ENCODE data around the gene CUL4A. TPM values are rescaled to one million over a fixed set of nuclear protein-coding genes. Genes with fewer than 3 reads are reported as not detected.

Gene CUL4A
- total and polyA plus RNA-seq, 9 of the 15 experiments (the other 6 are each of a cell fraction or from before 2014, with no cell fraction given): 21.1 to 92.0 (median 63.2) TPM

DNA sequence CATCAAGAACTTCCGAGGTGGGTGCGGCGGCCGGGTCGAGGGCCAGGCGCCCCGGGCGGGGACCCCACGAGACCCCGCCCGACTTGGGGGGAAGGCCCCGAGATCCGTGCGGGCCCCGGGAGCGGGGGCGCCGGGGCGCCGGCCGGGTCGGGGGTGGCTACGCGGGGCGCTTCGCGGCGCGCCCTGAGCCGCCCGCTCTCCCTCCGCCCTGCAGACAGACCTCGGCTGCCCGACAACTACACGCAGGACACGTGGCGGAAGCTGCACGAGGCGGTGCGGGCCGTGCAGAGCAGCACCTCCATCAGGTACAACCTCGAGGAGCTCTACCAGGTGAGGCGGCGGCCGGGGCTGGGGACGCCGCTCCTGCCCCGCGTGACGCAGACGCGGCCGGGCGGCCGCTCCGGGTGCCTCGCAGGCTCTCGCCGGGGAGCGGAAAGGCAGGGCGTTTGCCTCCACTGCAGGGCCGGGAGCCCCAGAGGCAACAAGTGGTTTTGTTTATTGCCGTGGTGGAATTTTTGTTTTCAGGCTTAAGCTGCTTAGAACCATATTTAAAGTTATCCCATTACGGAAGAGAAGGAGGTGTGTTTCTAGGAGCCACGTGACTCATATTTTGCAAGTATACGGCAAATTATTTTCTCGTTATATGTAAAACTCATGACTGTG lies 477 bp downstream of the CUL4A start (continued):
- TF ChIP-seq, protein P1, sequence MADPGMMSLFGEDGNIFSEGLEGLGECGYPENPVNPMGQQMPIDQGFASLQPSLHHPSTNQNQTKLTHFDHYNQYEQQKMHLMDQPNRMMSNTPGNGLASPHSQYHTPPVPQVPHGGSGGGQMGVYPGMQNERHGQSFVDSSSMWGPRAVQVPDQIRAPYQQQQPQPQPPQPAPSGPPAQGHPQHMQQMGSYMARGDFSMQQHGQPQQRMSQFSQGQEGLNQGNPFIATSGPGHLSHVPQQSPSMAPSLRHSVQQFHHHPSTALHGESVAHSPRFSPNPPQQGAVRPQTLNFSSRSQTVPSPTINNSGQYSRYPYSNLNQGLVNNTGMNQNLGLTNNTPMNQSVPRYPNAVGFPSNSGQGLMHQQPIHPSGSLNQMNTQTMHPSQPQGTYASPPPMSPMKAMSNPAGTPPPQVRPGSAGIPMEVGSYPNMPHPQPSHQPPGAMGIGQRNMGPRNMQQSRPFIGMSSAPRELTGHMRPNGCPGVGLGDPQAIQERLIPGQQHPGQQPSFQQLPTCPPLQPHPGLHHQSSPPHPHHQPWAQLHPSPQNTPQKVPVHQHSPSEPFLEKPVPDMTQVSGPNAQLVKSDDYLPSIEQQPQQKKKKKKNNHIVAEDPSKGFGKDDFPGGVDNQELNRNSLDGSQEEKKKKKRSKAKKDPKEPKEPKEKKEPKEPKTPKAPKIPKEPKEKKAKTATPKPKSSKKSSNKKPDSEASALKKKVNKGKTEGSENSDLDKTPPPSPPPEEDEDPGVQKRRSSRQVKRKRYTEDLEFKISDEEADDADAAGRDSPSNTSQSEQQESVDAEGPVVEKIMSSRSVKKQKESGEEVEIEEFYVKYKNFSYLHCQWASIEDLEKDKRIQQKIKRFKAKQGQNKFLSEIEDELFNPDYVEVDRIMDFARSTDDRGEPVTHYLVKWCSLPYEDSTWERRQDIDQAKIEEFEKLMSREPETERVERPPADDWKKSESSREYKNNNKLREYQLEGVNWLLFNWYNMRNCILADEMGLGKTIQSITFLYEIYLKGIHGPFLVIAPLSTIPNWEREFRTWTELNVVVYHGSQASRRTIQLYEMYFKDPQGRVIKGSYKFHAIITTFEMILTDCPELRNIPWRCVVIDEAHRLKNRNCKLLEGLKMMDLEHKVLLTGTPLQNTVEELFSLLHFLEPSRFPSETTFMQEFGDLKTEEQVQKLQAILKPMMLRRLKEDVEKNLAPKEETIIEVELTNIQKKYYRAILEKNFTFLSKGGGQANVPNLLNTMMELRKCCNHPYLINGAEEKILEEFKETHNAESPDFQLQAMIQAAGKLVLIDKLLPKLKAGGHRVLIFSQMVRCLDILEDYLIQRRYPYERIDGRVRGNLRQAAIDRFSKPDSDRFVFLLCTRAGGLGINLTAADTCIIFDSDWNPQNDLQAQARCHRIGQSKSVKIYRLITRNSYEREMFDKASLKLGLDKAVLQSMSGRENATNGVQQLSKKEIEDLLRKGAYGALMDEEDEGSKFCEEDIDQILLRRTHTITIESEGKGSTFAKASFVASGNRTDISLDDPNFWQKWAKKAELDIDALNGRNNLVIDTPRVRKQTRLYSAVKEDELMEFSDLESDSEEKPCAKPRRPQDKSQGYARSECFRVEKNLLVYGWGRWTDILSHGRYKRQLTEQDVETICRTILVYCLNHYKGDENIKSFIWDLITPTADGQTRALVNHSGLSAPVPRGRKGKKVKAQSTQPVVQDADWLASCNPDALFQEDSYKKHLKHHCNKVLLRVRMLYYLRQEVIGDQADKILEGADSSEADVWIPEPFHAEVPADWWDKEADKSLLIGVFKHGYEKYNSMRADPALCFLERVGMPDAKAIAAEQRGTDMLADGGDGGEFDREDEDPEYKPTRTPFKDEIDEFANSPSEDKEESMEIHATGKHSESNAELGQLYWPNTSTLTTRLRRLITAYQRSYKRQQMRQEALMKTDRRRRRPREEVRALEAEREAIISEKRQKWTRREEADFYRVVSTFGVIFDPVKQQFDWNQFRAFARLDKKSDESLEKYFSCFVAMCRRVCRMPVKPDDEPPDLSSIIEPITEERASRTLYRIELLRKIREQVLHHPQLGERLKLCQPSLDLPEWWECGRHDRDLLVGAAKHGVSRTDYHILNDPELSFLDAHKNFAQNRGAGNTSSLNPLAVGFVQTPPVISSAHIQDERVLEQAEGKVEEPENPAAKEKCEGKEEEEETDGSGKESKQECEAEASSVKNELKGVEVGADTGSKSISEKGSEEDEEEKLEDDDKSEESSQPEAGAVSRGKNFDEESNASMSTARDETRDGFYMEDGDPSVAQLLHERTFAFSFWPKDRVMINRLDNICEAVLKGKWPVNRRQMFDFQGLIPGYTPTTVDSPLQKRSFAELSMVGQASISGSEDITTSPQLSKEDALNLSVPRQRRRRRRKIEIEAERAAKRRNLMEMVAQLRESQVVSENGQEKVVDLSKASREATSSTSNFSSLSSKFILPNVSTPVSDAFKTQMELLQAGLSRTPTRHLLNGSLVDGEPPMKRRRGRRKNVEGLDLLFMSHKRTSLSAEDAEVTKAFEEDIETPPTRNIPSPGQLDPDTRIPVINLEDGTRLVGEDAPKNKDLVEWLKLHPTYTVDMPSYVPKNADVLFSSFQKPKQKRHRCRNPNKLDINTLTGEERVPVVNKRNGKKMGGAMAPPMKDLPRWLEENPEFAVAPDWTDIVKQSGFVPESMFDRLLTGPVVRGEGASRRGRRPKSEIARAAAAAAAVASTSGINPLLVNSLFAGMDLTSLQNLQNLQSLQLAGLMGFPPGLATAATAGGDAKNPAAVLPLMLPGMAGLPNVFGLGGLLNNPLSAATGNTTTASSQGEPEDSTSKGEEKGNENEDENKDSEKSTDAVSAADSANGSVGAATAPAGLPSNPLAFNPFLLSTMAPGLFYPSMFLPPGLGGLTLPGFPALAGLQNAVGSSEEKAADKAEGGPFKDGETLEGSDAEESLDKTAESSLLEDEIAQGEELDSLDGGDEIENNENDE (IDR thresholded peaks at IDR 0.05; ENCODE audit: low read depth, low read length): no peak
- no peak for TF ChIP-seq ZNF124 (CRISPR knock-in tag; IDR thresholded peaks at IDR 0.05)
- TF ChIP-seq NR2C1 (IDR thresholded peaks at IDR 0.05): no peak
- TF ChIP-seq NR2C1 (tag; IDR thresholded peaks at IDR 0.05): no peak
- TF ChIP-seq PCBP1 (IDR thresholded peaks at IDR 0.05; ENCODE audit: low read depth, low read length, poor library complexity, severe bottlenecking): no peak
- no peak for TF ChIP-seq FOXA1 (IDR thresholded peaks at IDR 0.05; ENCODE audit: borderline replicate concordance)
- TF ChIP-seq ATF1 (CRISPR knock-in tag; IDR thresholded peaks at IDR 0.05): no peak
- TF ChIP-seq ATF1 (tag; IDR thresholded peaks at IDR 0.05): peak; percentile 51
- TF ChIP-seq, protein P2, sequence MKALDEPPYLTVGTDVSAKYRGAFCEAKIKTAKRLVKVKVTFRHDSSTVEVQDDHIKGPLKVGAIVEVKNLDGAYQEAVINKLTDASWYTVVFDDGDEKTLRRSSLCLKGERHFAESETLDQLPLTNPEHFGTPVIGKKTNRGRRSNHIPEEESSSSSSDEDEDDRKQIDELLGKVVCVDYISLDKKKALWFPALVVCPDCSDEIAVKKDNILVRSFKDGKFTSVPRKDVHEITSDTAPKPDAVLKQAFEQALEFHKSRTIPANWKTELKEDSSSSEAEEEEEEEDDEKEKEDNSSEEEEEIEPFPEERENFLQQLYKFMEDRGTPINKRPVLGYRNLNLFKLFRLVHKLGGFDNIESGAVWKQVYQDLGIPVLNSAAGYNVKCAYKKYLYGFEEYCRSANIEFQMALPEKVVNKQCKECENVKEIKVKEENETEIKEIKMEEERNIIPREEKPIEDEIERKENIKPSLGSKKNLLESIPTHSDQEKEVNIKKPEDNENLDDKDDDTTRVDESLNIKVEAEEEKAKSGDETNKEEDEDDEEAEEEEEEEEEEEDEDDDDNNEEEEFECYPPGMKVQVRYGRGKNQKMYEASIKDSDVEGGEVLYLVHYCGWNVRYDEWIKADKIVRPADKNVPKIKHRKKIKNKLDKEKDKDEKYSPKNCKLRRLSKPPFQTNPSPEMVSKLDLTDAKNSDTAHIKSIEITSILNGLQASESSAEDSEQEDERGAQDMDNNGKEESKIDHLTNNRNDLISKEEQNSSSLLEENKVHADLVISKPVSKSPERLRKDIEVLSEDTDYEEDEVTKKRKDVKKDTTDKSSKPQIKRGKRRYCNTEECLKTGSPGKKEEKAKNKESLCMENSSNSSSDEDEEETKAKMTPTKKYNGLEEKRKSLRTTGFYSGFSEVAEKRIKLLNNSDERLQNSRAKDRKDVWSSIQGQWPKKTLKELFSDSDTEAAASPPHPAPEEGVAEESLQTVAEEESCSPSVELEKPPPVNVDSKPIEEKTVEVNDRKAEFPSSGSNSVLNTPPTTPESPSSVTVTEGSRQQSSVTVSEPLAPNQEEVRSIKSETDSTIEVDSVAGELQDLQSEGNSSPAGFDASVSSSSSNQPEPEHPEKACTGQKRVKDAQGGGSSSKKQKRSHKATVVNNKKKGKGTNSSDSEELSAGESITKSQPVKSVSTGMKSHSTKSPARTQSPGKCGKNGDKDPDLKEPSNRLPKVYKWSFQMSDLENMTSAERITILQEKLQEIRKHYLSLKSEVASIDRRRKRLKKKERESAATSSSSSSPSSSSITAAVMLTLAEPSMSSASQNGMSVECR (CRISPR knock-in tag; IDR thresholded peaks at IDR 0.05): 0 out of 2 replicates have a peak, but pooled peaks have one; percentile 36
- TF ChIP-seq CXXC5 (CRISPR knock-in tag; IDR thresholded peaks at IDR 0.05): peak; percentile 66
- TF ChIP-seq HDAC8 (tag; IDR thresholded peaks at IDR 0.05): 0 out of 2 replicates have a peak, but pooled peaks have one; percentile 39
- peak in 1 of 2 experiments; percentile 48; a peak in 2 of 4 replicates for TF ChIP-seq HDAC1 (IDR thresholded peaks at IDR 0.05)
- 0 out of 2 replicates have a peak, but pooled peaks have one; percentile 3 for TF ChIP-seq MXI1 (IDR thresholded peaks at IDR 0.05; ENCODE audit: low read depth, low read length)

Measured in K562 (cell line).